Measurements from ENCODE around the gene C4BPA. TPM values are rescaled to one million over a fixed set of nuclear protein-coding genes. Genes with fewer than 3 reads are reported as not detected.

C4BPA gene
- total and polyA plus RNA-seq, 5 donors from 2014 or later = not detected

DNA sequence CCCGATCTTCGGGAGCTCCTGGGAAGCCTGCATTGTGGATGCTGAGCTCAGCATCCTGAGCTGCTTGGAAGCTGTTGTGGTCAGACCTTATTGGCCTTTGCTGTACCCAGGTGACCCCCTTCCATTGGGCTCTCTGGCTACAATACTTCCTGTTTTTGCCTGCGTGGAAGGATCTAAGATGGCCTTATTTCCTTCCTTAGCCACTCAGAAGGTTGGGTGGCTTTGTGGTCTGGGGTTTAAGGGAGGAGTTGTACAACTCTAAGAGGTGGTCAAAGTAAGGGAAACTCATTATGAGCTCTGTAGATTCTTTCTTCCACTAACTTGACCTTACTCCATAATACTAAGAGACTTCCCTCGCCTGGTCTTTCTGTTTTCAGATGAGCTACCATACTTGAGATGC lies 33.2 kb upstream of the C4BPA start:
- no peaks in the 10 kb centered on the region for H3K36me3 ChIP-seq (ENCODE audit: control insufficient read depth, insufficient read depth, low read length)
- H3K9me3 ChIP-seq (ENCODE audit: control insufficient read depth in 2 of 2, low read length in 2 of 2) = no peaks in the 10 kb centered on the region
- H3K4me3 ChIP-seq (ENCODE audit: low read depth, low read length) = no peak overlapping the region
- Mint-ChIP-seq H3K4me1 (peaks cover 0 to 5% (median 2%) of the 10 kb centered on the region in 4 donors), H3K27ac (peak overlapping the region in 1 of 3 donors; percentile 66), H3K27me3 (peaks cover 24% of the 10 kb centered on the region), H3K36me3 (peaks cover 8% of the 10 kb centered on the region), H3K9me3 (peaks cover 0 to 2% (median 0%) of the 10 kb centered on the region in 7 donors), H3K4me3 (no peak overlapping the region)
- peaks cover 13% of the 10 kb centered on the region for H3K27me3 ChIP-seq (ENCODE audit: control insufficient read depth, insufficient read depth, low read length)
- H3K27ac ChIP-seq (ENCODE audit: insufficient read depth, low read length, poor library complexity, severe bottlenecking) = no peak overlapping the region
- no peaks in the 10 kb centered on the region for H3K4me1 ChIP-seq (ENCODE audit: control insufficient read depth, insufficient read depth, low read length, poor library complexity, severe bottlenecking)
- ATAC-seq (ENCODE audit: low read depth in 2 of 2) (no peak), DNase-seq (peak in 1 of 3 donors; percentile 20)

DNA sequence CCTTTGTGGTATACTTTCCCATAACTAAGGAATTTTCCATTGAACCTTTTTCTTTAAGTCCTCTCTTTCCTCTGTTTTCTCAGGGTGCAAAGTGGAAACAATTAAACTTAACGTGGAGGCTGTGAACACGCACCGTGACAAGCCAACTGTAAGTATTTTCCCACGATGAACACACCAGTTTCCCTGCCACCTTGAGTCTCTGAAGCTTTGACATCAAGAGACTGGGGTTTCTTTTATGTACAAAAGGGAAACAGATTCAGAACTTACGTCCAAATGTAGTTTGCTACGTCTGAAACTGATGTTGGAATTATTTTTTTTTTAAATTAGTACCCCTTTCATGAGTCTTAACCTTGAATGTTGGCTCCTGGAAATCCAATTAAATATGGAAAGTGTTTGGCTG lies 32.6 kb upstream of the C4BPA start:
- H3K27ac Mint-ChIP-seq = peak overlapping the region in 1 of 3 donors; percentile 66
- no peak overlapping the region for H3K4me3 ChIP-seq (ENCODE audit: low read depth, low read length)
- peaks cover 0 to 5% (median 2%) of the 10 kb centered on the region in 4 donors for H3K4me1 Mint-ChIP-seq
- peaks cover 8% of the 10 kb centered on the region for H3K36me3 Mint-ChIP-seq
- H3K36me3 ChIP-seq (ENCODE audit: control insufficient read depth, insufficient read depth, low read length) = no peaks in the 10 kb centered on the region
- peaks cover 0 to 2% (median 0%) of the 10 kb centered on the region in 7 donors for H3K9me3 Mint-ChIP-seq
- no peak for ATAC-seq (ENCODE audit: low read depth in 2 of 2)
- H3K9me3 ChIP-seq (ENCODE audit: control insufficient read depth in 2 of 2, low read length in 2 of 2) = no peaks in the 10 kb centered on the region
- no peak overlapping the region for H3K4me3 Mint-ChIP-seq
- no peak for DNase-seq
- peaks cover 27% of the 10 kb centered on the region for H3K27me3 Mint-ChIP-seq
- H3K27ac ChIP-seq (ENCODE audit: insufficient read depth, low read length, poor library complexity, severe bottlenecking) = no peak overlapping the region
- peaks cover 16% of the 10 kb centered on the region for H3K27me3 ChIP-seq (ENCODE audit: control insufficient read depth, insufficient read depth, low read length)
- no peaks in the 10 kb centered on the region for H3K4me1 ChIP-seq (ENCODE audit: control insufficient read depth, insufficient read depth, low read length, poor library complexity, severe bottlenecking)

DNA sequence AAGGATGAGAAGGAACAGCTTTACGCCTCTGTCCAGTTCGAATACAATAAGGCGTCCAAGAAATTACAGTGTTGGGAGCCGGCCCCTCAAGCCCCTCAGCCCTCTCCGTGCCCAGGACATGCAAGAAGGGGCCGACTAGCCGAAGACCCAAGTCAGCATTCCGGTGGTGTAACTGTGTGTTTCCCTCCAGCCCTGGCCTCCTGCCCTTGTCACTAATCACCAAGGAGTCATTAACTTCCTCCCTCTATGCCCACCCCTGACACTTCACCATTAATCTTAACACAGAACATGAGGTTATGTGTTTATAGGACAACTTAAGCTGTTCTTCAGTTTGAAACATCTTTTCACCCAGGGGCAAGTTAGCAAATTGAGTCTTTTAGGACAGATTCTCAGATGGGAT lies 31.8 kb upstream of the C4BPA start:
- DNase-seq = no peak
- peaks cover 8% of the 10 kb centered on the region for H3K36me3 Mint-ChIP-seq
- ATAC-seq (ENCODE audit: low read depth in 2 of 2) = no peak
- H3K4me3 ChIP-seq (ENCODE audit: low read depth, low read length) = no peak overlapping the region
- peaks cover 0 to 2% (median 0%) of the 10 kb centered on the region in 7 donors for H3K9me3 Mint-ChIP-seq
- H3K27me3 ChIP-seq (ENCODE audit: control insufficient read depth, insufficient read depth, low read length) = peaks cover 22% of the 10 kb centered on the region
- H3K27ac ChIP-seq (ENCODE audit: insufficient read depth, low read length, poor library complexity, severe bottlenecking) = no peak overlapping the region
- H3K4me1 ChIP-seq (ENCODE audit: control insufficient read depth, insufficient read depth, low read length, poor library complexity, severe bottlenecking) = no peaks in the 10 kb centered on the region
- H3K36me3 ChIP-seq (ENCODE audit: control insufficient read depth, insufficient read depth, low read length) = no peaks in the 10 kb centered on the region
- H3K4me3 Mint-ChIP-seq = no peak overlapping the region
- peaks cover 0 to 5% (median 2%) of the 10 kb centered on the region in 4 donors for H3K4me1 Mint-ChIP-seq
- H3K9me3 ChIP-seq (ENCODE audit: control insufficient read depth in 2 of 2, low read length in 2 of 2) = no peaks in the 10 kb centered on the region
- peaks cover 27% of the 10 kb centered on the region for H3K27me3 Mint-ChIP-seq
- H3K27ac Mint-ChIP-seq = no peak overlapping the region

DNA sequence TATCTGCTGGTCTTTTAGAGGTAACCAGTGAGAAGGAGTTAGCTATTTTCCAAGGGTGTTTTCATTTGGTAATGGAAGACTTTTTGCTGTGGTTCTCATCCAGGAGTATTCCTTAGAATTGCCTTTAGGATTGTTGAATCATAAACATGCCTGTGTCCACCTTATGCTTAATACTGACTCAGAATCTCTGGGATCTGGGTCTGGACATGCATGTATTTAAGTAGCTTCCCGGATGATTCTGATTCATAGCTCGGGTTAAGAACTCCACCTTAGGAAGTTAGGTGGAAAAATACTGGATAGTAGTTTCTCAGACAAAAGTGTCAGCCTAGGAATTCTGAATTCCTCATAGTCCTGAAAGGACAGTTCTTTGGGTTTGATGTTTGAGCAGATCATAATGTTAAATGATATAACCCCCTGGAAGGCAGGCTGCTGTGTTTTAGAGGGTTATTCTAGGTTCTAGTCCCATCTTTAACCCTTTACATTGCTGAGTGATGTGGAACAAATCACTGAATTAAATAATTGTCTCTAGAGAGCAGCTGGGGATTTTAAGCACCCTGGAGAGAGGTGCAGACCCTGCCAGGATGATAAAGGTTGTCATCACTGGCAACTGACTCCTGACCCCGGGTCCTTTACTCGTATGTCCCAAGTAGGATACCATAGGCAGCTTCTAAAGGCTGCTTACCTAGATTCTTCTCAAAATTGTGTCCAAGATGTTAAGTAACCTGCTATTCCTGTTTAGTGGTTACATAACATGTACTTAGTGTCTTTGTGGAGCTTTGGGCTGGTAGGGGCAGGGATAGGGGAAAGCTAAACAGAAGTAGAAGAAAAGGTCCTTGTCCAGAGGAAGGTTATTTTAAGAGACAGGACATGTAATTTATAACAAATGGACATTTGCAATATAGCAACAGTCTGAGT lies 29.9 kb upstream of the C4BPA start:
- DNase-seq (no peak), ATAC-seq (ENCODE audit: low read depth in 2 of 2) (no peak)
- H3K27ac Mint-ChIP-seq = no peak overlapping the region
- H3K9me3 Mint-ChIP-seq = peaks cover 0 to 2% (median 0%) of the 10 kb centered on the region in 7 donors
- no peak overlapping the region for H3K4me3 Mint-ChIP-seq
- Histone ChIP-seq H3K27me3 (ENCODE audit: control insufficient read depth, insufficient read depth, low read length) (peaks cover 22% of the 10 kb centered on the region), H3K27ac (ENCODE audit: insufficient read depth, low read length, poor library complexity, severe bottlenecking) (no peak overlapping the region), H3K4me1 (ENCODE audit: control insufficient read depth, insufficient read depth, low read length, poor library complexity, severe bottlenecking) (no peaks in the 10 kb centered on the region), H3K9me3 (ENCODE audit: control insufficient read depth in 2 of 2, low read length in 2 of 2) (no peaks in the 10 kb centered on the region), H3K36me3 (ENCODE audit: control insufficient read depth, insufficient read depth, low read length) (no peaks in the 10 kb centered on the region), H3K4me3 (ENCODE audit: low read depth, low read length) (no peak overlapping the region)
- peaks cover 27% of the 10 kb centered on the region for H3K27me3 Mint-ChIP-seq
- peaks cover 5% of the 10 kb centered on the region for H3K36me3 Mint-ChIP-seq
- H3K4me1 Mint-ChIP-seq = peaks cover 0 to 5% (median 2%) of the 10 kb centered on the region in 4 donors

DNA sequence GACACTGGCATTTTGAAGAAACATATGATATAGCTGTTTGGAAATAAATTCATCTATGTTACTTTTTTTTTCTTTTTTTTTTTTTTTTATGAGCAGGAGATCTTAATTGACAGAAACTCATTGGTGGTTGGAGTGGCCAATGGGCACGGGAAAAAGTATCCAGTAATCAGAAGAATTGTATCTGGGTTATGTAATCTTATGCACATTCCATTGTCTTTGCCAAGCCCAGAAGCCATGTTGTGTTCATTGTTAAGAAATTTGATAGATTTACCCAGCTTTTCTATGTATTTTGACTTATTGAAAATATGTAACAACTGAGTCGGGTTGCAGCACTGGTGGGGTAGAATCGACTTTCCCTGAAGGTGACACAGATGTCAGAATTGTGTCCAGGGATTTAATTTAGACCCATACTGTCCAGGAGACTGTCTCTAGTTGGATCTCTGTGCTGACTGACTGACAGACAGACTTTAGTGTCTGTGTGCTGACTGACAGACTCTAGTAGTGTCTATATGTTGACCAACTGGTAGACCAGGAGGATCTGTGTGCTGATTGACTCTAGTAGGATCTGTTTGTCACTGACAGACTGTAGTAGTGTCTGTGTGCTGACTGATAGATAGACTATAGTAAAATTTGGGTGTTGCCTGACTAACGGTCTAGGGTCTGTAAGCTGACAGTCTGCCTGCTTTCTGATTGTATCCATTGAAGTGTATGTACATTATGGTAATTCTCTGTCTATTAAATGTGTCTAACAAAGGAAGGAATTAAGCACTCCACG lies 27.7 kb upstream of the C4BPA start:
- no peak overlapping the region for H3K4me3 ChIP-seq (ENCODE audit: low read depth, low read length)
- Mint-ChIP-seq H3K9me3 (no peaks in the 10 kb centered on the region), H3K27ac (no peak overlapping the region), H3K4me1 (no peaks in the 10 kb centered on the region), H3K36me3 (peaks cover 3% of the 10 kb centered on the region), H3K4me3 (no peak overlapping the region), H3K27me3 (peaks cover 24% of the 10 kb centered on the region)
- DNase-seq (no peak), ATAC-seq (ENCODE audit: low read depth in 2 of 2) (no peak)
- H3K9me3 ChIP-seq (ENCODE audit: control insufficient read depth in 2 of 2, low read length in 2 of 2) = no peaks in the 10 kb centered on the region
- no peaks in the 10 kb centered on the region for H3K36me3 ChIP-seq (ENCODE audit: control insufficient read depth, insufficient read depth, low read length)
- no peak overlapping the region for H3K27ac ChIP-seq (ENCODE audit: insufficient read depth, low read length, poor library complexity, severe bottlenecking)
- H3K4me1 ChIP-seq (ENCODE audit: control insufficient read depth, insufficient read depth, low read length, poor library complexity, severe bottlenecking) = no peaks in the 10 kb centered on the region
- peaks cover 25% of the 10 kb centered on the region for H3K27me3 ChIP-seq (ENCODE audit: control insufficient read depth, insufficient read depth, low read length)

DNA sequence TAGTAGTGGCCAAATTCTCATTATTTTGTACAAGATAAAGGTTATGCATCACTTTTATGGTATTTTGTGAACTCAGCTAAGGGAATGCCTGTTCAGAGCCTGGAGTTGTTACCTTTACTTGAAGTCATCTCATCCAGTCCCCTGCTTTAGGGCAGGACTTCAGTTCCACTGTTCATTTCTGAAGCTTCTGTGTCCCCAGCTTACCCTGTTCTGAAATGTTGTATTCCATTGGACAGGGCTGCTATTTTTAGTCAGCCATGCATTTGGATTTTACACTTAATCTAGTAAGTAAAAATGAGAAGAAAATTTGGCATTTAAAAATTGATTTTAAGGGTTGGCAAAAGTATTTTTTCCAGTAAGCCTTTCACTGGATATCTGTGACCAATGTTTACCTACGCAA lies 27.0 kb upstream of the C4BPA start:
- Histone ChIP-seq H3K4me1 (ENCODE audit: control insufficient read depth, insufficient read depth, low read length, poor library complexity, severe bottlenecking) (no peaks in the 10 kb centered on the region), H3K27me3 (ENCODE audit: control insufficient read depth, insufficient read depth, low read length) (peaks cover 31% of the 10 kb centered on the region), H3K27ac (ENCODE audit: insufficient read depth, low read length, poor library complexity, severe bottlenecking) (no peak overlapping the region), H3K4me3 (ENCODE audit: low read depth, low read length) (no peak overlapping the region), H3K36me3 (ENCODE audit: control insufficient read depth, insufficient read depth, low read length) (no peaks in the 10 kb centered on the region), H3K9me3 (ENCODE audit: control insufficient read depth in 2 of 2, low read length in 2 of 2) (no peaks in the 10 kb centered on the region)
- Mint-ChIP-seq H3K9me3 (no peaks in the 10 kb centered on the region), H3K27me3 (peaks cover 30% of the 10 kb centered on the region), H3K4me3 (no peak overlapping the region), H3K36me3 (peaks cover 3% of the 10 kb centered on the region), H3K27ac (no peak overlapping the region), H3K4me1 (no peaks in the 10 kb centered on the region)
- ATAC-seq (ENCODE audit: low read depth in 2 of 2) (no peak), DNase-seq (no peak)

DNA sequence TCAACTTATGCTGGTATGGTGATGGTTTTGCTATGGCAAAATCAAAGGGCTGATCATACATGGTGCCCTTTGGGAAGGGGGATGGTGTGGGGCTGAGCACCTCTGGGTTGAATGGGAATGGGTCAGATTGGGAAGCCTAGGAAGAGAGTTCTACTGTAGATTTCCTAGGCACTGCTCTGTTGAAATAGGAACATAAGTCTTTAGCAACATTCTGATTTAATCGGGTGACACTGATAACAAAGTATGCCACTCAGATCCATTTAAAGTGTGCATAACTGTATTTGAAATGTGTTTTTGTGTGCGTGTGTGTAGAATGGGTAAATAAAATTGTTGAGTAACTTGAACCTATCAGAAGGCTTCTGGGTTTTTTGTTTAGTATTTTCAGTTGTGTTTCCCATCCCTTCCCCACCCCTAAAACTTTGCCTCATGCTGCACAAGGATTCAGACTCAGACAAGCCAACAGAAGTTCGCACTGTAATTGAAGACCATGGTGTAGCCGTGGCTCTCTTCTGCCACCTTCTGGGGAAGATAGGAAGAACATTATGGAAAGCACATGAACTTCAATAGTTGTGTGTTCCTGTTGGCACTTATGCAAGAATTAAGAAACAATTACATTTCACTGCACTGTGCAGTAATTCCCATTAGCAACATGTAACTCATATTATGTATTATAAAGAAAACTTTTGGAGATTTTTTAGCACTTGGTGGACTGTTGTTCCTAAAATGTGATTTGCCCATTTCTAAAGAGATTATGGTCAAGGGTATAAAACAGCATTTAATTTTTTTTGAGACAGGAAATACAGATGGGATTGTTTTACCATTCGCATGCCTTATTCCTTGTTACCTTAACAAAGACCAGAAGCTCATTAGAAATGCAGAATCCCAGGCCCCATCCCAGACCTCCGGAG lies 26.3 kb upstream of the C4BPA start:
- peaks cover 37% of the 10 kb centered on the region for H3K27me3 Mint-ChIP-seq
- Histone ChIP-seq H3K4me1 (ENCODE audit: control insufficient read depth, insufficient read depth, low read length, poor library complexity, severe bottlenecking) (no peaks in the 10 kb centered on the region), H3K9me3 (ENCODE audit: control insufficient read depth in 2 of 2, low read length in 2 of 2) (no peaks in the 10 kb centered on the region), H3K27ac (ENCODE audit: insufficient read depth, low read length, poor library complexity, severe bottlenecking) (no peak overlapping the region), H3K36me3 (ENCODE audit: control insufficient read depth, insufficient read depth, low read length) (no peaks in the 10 kb centered on the region), H3K4me3 (ENCODE audit: low read depth, low read length) (no peak overlapping the region), H3K27me3 (ENCODE audit: control insufficient read depth, insufficient read depth, low read length) (peaks cover 37% of the 10 kb centered on the region)
- H3K9me3 Mint-ChIP-seq = no peaks in the 10 kb centered on the region
- peaks cover 3% of the 10 kb centered on the region for H3K36me3 Mint-ChIP-seq
- no peak overlapping the region for H3K4me3 Mint-ChIP-seq
- no peak overlapping the region for H3K27ac Mint-ChIP-seq
- DNase-seq (peak; percentile 45 to 85 (median 75)), ATAC-seq (ENCODE audit: low read depth in 2 of 2) (peak; percentile 84 to 89)
- H3K4me1 Mint-ChIP-seq = no peaks in the 10 kb centered on the region

All from CD4-positive, CD25-positive, alpha-beta regulatory T cell (primary cell).